GM21367 (cell line): ENCODE results near the gene NUP50.
A peak's percentile ranks its signal among the peaks of the same experiment; 100 is the strongest.

Source experiments
- ATAC-seq: cut with Tn5 transposase; IDR thresholded peaks from one replicate; pipeline ENCODE4 v1.9.1; 2021; ENCODE audit not compliant: unreplicated experiment

Gene NUP50

GRCh38 chr22:45227645-45228400 is 64.1 kb downstream of the NUP50 start:
- ATAC-seq: no peak

- ATAC-seq: no peak
These were observed 64.7 kb downstream of the NUP50 start for GRCh38 chr22:45228401-45228754.

GRCh38 chr22:45229181-45229580 is 65.5 kb downstream of the NUP50 start:
- no peak for ATAC-seq

- no peak for ATAC-seq
These were observed 66.4 kb downstream of the NUP50 start for GRCh38 chr22:45230026-45230721.

GRCh38 chr22:45231293-45231692 is 67.6 kb downstream of the NUP50 start:
- no peak for ATAC-seq

- no peak for ATAC-seq
These were observed 69.7 kb downstream of the NUP50 start for GRCh38 chr22:45233386-45233785.

GRCh38 chr22:45233827-45234226 is 70.1 kb downstream of the NUP50 start:
- ATAC-seq: no peak

- peak; percentile 39 for ATAC-seq
These were observed 71.5 kb downstream of the NUP50 start for GRCh38 chr22:45235101-45235777.

GRCh38 chr22:45235851-45236342 is 72.2 kb downstream of the NUP50 start:
- no peak for ATAC-seq

- ATAC-seq: no peak
These were observed 73.6 kb downstream of the NUP50 start for GRCh38 chr22:45237065-45237990.
